Measurements from ENCODE around the gene GOLGA1. TPM values are rescaled to one million over a fixed set of nuclear protein-coding genes. Genes with fewer than 3 reads are reported as not detected.
"Not testable (repeated sequence)": the region's sequence is repeated elsewhere in the genome, so short reads cannot be mapped to it uniquely, and the experiment has no call there.

Gene GOLGA1
- total RNA-seq, 1 experiment from 2014 or later: 9.6 TPM

- not testable (repeated sequence) for H3K36me3 Mint-ChIP-seq; ATAC-seq; H3K27me3 Mint-ChIP-seq (ENCODE audit: low read depth); H3K9me3 Mint-ChIP-seq; H3K4me3 Mint-ChIP-seq; H3K4me1 Mint-ChIP-seq; DNase-seq (ENCODE audit: low spot score)
- peak; percentile 68 for TF ChIP-seq GABPB1 (CRISPR knock-in tag; IDR thresholded peaks at IDR 0.05)
- CTCF ChIA-PET: interaction anchor here (0.6 kb wide), 1 partner anchor 36 kb away, joined by 3 read pairs; no protein-coding TSS in a partner anchor
- POLR2A ChIA-PET: interaction anchor here (0.5 to 1.1 kb wide), 2 partner anchors 65 to 276 kb away, joined by 3 read pairs; partner anchors contain the start of gene HSPA5
- 0 out of 2 replicates have a peak overlapping the region, but pooled peaks have one; percentile 66 for H3K27ac Mint-ChIP-seq
Observed at GRCh38 chr9:124965775-124966568, 25.1 kb upstream of the GOLGA1 start.

GRCh38 chr9:124964604-124965003 is 23.7 kb upstream of the GOLGA1 start:
- Mint-ChIP-seq H3K4me3 (no peak overlapping the region), H3K4me1 (no peaks in the 10 kb centered on the region), H3K9me3 (peaks cover 4% of the 10 kb centered on the region), H3K27ac (0 out of 2 replicates have a peak overlapping the region, but pooled peaks have one; percentile 25), H3K27me3 (ENCODE audit: low read depth) (no peaks in the 10 kb centered on the region), H3K36me3 (peaks cover 6% of the 10 kb centered on the region)
- TF ChIP-seq TP53 (CRISPR knock-in tag; IDR thresholded peaks at IDR 0.05): no peak
- no peak for TF ChIP-seq PREB (CRISPR knock-in tag; IDR thresholded peaks at IDR 0.05; ENCODE audit: borderline replicate concordance)
- no peak for TF ChIP-seq ZNF138 (CRISPR knock-in tag; conservative IDR thresholded peaks at IDR 0.05)
- TF ChIP-seq NFE2L1 (CRISPR knock-in tag; IDR thresholded peaks at IDR 0.05): no peak
- no peak for TF ChIP-seq NFATC4 (CRISPR knock-in tag; IDR thresholded peaks at IDR 0.05)
- no peak for TF ChIP-seq SOX15 (CRISPR knock-in tag; IDR thresholded peaks at IDR 0.05)
- TF ChIP-seq HMGA2 (CRISPR knock-in tag; IDR thresholded peaks at IDR 0.05): no peak
- no peak for TF ChIP-seq CBFB (CRISPR knock-in tag; IDR thresholded peaks at IDR 0.05; ENCODE audit: low read depth)
- TF ChIP-seq EMX1 (CRISPR knock-in tag; IDR thresholded peaks at IDR 0.05): no peak
- TF ChIP-seq FOXJ3 (CRISPR knock-in tag; IDR thresholded peaks at IDR 0.05; ENCODE audit: borderline replicate concordance): no peak
- TF ChIP-seq ZNF219 (CRISPR knock-in tag; IDR thresholded peaks at IDR 0.05; ENCODE audit: borderline replicate concordance): no peak
- no peak for TF ChIP-seq ZNF121 (CRISPR knock-in tag; IDR thresholded peaks at IDR 0.05)
- TF ChIP-seq CREB1 (CRISPR knock-in tag; IDR thresholded peaks at IDR 0.05): no peak
- no peak for TF ChIP-seq GTF2I (CRISPR knock-in tag; conservative IDR thresholded peaks at IDR 0.05)
- TF ChIP-seq MYBL2 (CRISPR knock-in tag; IDR thresholded peaks at IDR 0.05): no peak
- TF ChIP-seq USF1 (CRISPR knock-in tag; IDR thresholded peaks at IDR 0.05): no peak
- no peak for TF ChIP-seq SP1 (CRISPR knock-in tag; conservative IDR thresholded peaks at IDR 0.05)
- no peak for TF ChIP-seq GRHL2 (CRISPR knock-in tag; IDR thresholded peaks at IDR 0.05; ENCODE audit: insufficient replicate concordance, severe bottlenecking)
- POLR2A ChIA-PET: interaction anchor here (1.1 kb wide), 1 partner anchor 277 kb away, joined by 3 read pairs; the partner anchor contains the start of gene HSPA5
- DNase-seq (ENCODE audit: low spot score) (no peak), ATAC-seq (no peak)
- CTCF ChIA-PET: interaction anchor here (0.7 kb wide), 1 partner anchor 525 kb away, joined by 4 read pairs; no protein-coding TSS in a partner anchor

- no peak overlapping the region for H3K4me3 Mint-ChIP-seq
- ATAC-seq (no peak), DNase-seq (ENCODE audit: low spot score) (no peak)
- POLR2A ChIA-PET: no interaction called here
- H3K27me3 Mint-ChIP-seq (ENCODE audit: low read depth): no peaks in the 10 kb centered on the region
- no peaks in the 10 kb centered on the region for H3K4me1 Mint-ChIP-seq
- no peak overlapping the region for H3K27ac Mint-ChIP-seq
- peaks cover 4% of the 10 kb centered on the region for H3K9me3 Mint-ChIP-seq
- peaks cover 7% of the 10 kb centered on the region for H3K36me3 Mint-ChIP-seq
- CTCF ChIA-PET: no interaction called here
- TF ChIP-seq E2F5 (CRISPR knock-in tag; IDR thresholded peaks at IDR 0.05): no peak
- TF ChIP-seq USF2 (CRISPR knock-in tag; IDR thresholded peaks at IDR 0.05): no peak
- no peak for TF ChIP-seq GABPB1 (CRISPR knock-in tag; IDR thresholded peaks at IDR 0.05)
- TF ChIP-seq PRDM15 (CRISPR knock-in tag; IDR thresholded peaks at IDR 0.05): no peak
Observed at GRCh38 chr9:124964056-124964455, 23.2 kb upstream of the GOLGA1 start.

Measured in WTC11 (cell line).